GM13977 (cell line): ENCODE results near the gene KMT2A.
"Not testable (repeated sequence)": the region's sequence is repeated elsewhere in the genome, so short reads cannot be mapped to it uniquely, and the experiment has no call there.

Experiments used
- DNase-seq: peaks from one replicate; pipeline ENCODE4 v3.0.0; 2012; ENCODE audit warnings: low spot score
- CTCF ChIP-seq: IDR thresholded peaks from 2 replicates; pipeline ENCODE4 v1.5.1; 2012; ENCODE audit warnings: mild to moderate bottlenecking, control low read depth; ENCODE audit not compliant: insufficient read depth; ENCODE audit errors: extremely low read depth, missing control alignments
- in situ Hi-C: fragments of 300-500 bp; cut with MboI; formaldehyde crosslinking; loops from one replicate; pipeline ENCODE4 v1.12.0; 2022; ENCODE audit warnings: low sequenced_read_pairs, low pct_unique_long_range_greater_than_20kb, mixed read lengths, inconsistent platforms; ENCODE audit not compliant: unreplicated experiment

KMT2A gene

GRCh38 chr11:118449316-118449918 lies 13.1 kb downstream of the KMT2A start:
- in situ Hi-C loops, result no loop called here

GRCh38 chr11:118450451-118450850 lies 14.2 kb downstream of the KMT2A start:
- in situ Hi-C loops, result no loop called here
- no peak for TF ChIP-seq CTCF
- DNase-seq, result no peak

More at GRCh38 chr11:118449316-118449918, 13.1 kb downstream of the KMT2A start:
- TF ChIP-seq CTCF, result no peak
- no peak for DNase-seq

- DNase-seq, result no peak
- no peak for TF ChIP-seq CTCF
These were observed 25.9 kb downstream of the KMT2A start for GRCh38 chr11:118462178-118462577.

GRCh38 chr11:118468968-118469367 lies 32.7 kb downstream of the KMT2A start:
- DNase-seq, in situ Hi-C loops: not testable (repeated sequence)

More at GRCh38 chr11:118462178-118462577, 25.9 kb downstream of the KMT2A start:
- in situ Hi-C loops, result no loop called here

GRCh38 chr11:118471030-118471429 lies 34.7 kb downstream of the KMT2A start:
- in situ Hi-C loops, result no loop called here
- no peak for TF ChIP-seq CTCF
- no peak for DNase-seq

GRCh38 chr11:118473537-118473936 lies 37.2 kb downstream of the KMT2A start:
- in situ Hi-C loops, result no loop called here
- no peak for TF ChIP-seq CTCF
- no peak for DNase-seq

GRCh38 chr11:118476676-118477075 lies 40.4 kb downstream of the KMT2A start:
- no peak for TF ChIP-seq CTCF
- in situ Hi-C loops, result no loop called here
- DNase-seq, result no peak

- DNase-seq, in situ Hi-C loops: not testable (repeated sequence)
These were observed 44.9 kb downstream of the KMT2A start for GRCh38 chr11:118481238-118481637.
